ENCODE results near the gene TTC28.
A peak's percentile ranks its signal among the peaks of the same experiment; 100 is the strongest.
"Not testable (repeated sequence)": the region's sequence is repeated elsewhere in the genome, so short reads cannot be mapped to it uniquely, and the experiment has no call there.

TTC28 gene

GRCh38 chr22:28077166-28077565 lies 602.5 kb downstream of the TTC28 start:
- no peak for DNase-seq

- DNase-seq, result no peak
Observed at GRCh38 chr22:28075358-28075981, 604.2 kb downstream of the TTC28 start.

GRCh38 chr22:28074526-28074925 lies 605.1 kb downstream of the TTC28 start:
- no peak for DNase-seq

GRCh38 chr22:28072066-28072465 lies 607.6 kb downstream of the TTC28 start:
- no peak for DNase-seq

- no peak for DNase-seq
Observed at GRCh38 chr22:28068826-28069225, 610.8 kb downstream of the TTC28 start.

- no peak for DNase-seq
Observed at GRCh38 chr22:28064920-28065319, 614.7 kb downstream of the TTC28 start.

- DNase-seq, result no peak
Observed at GRCh38 chr22:28063656-28064055, 616.0 kb downstream of the TTC28 start.

- DNase-seq, result not testable (repeated sequence)
Observed at GRCh38 chr22:28060594-28060993, 619.0 kb downstream of the TTC28 start.

GRCh38 chr22:28058036-28058435 lies 621.6 kb downstream of the TTC28 start:
- no peak for DNase-seq

- DNase-seq, result no peak
Observed at GRCh38 chr22:28054819-28055208, 624.8 kb downstream of the TTC28 start.

GRCh38 chr22:28053896-28054818 lies 625.5 kb downstream of the TTC28 start:
- DNase-seq, result no peak

- no peak for DNase-seq
Observed at GRCh38 chr22:28052825-28053269, 626.8 kb downstream of the TTC28 start.

GRCh38 chr22:28051787-28052356 lies 627.8 kb downstream of the TTC28 start:
- peak; percentile 40 for DNase-seq

GRCh38 chr22:28051091-28051786 lies 628.4 kb downstream of the TTC28 start:
- no peak for DNase-seq

GRCh38 chr22:28048529-28048928 lies 631.1 kb downstream of the TTC28 start:
- no peak for DNase-seq

GRCh38 chr22:28047740-28048139 lies 631.9 kb downstream of the TTC28 start:
- no peak for DNase-seq

GRCh38 chr22:28046100-28046499 lies 633.5 kb downstream of the TTC28 start:
- DNase-seq, result no peak

- no peak for DNase-seq
Observed at GRCh38 chr22:28044546-28045173, 635.0 kb downstream of the TTC28 start.

- no peak for DNase-seq
Observed at GRCh38 chr22:28043266-28043665, 636.4 kb downstream of the TTC28 start.

GRCh38 chr22:28034760-28035401 lies 644.8 kb downstream of the TTC28 start:
- peak; percentile 36 for DNase-seq

GRCh38 chr22:28034145-28034759 lies 645.4 kb downstream of the TTC28 start:
- DNase-seq, result no peak

- DNase-seq, result no peak
Observed at GRCh38 chr22:28032861-28033260, 646.8 kb downstream of the TTC28 start.
